ENCODE measurements around the gene HARBI1.

Gene HARBI1

GRCh38 chr11:46617134-46617971, at the start of gene HARBI1, which contains the start of gene ATG13:
Gene HARBI1, minus strand, starts transcription at chr11:46617227. Its CDS starts 990 bp downstream, at chr11:46616237.
Gene ATG13, plus strand, starts transcription at chr11:46617553. Its CDS starts 26,739 bp downstream, at chr11:46644292.
- peak; percentile 84 for DNase-seq (ENCODE audit: low read depth)

GRCh38 chr11:46666516-46666915, 49.5 kb upstream of the HARBI1 start:
- DNase-seq (ENCODE audit: low read depth), result no peak

GRCh38 chr11:46665356-46665755, 48.3 kb upstream of the HARBI1 start:
- DNase-seq (ENCODE audit: low read depth), result no peak

GRCh38 chr11:46664612-46665011, 47.6 kb upstream of the HARBI1 start:
- DNase-seq (ENCODE audit: low read depth), result no peak

GRCh38 chr11:46663277-46663940, 46.4 kb upstream of the HARBI1 start:
- no peak for DNase-seq (ENCODE audit: low read depth)

- no peak for DNase-seq (ENCODE audit: low read depth)
These were observed 45.3 kb upstream of the HARBI1 start for GRCh38 chr11:46662366-46662765.

- DNase-seq (ENCODE audit: low read depth), result no peak
These were observed 44.8 kb upstream of the HARBI1 start for GRCh38 chr11:46661836-46662235.

GRCh38 chr11:46659908-46660307, 42.9 kb upstream of the HARBI1 start:
- DNase-seq (ENCODE audit: low read depth), result no peak

GRCh38 chr11:46658259-46658658, 41.2 kb upstream of the HARBI1 start:
- DNase-seq (ENCODE audit: low read depth), result no peak

- no peak for DNase-seq (ENCODE audit: low read depth)
These were observed 40.2 kb upstream of the HARBI1 start for GRCh38 chr11:46657186-46657585.

GRCh38 chr11:46655631-46656030, 38.6 kb upstream of the HARBI1 start:
- no peak for DNase-seq (ENCODE audit: low read depth)

- DNase-seq (ENCODE audit: low read depth), result no peak
These were observed 32.2 kb upstream of the HARBI1 start for GRCh38 chr11:46649180-46649738.

- no peak for DNase-seq (ENCODE audit: low read depth)
These were observed 27.0 kb upstream of the HARBI1 start for GRCh38 chr11:46643986-46644385.

- no peak for DNase-seq (ENCODE audit: low read depth)
These were observed 26.5 kb upstream of the HARBI1 start for GRCh38 chr11:46643531-46643930.

GRCh38 chr11:46642627-46643335, 25.8 kb upstream of the HARBI1 start:
- DNase-seq (ENCODE audit: low read depth), result no peak

GRCh38 chr11:46641639-46642038, 24.6 kb upstream of the HARBI1 start:
- DNase-seq (ENCODE audit: low read depth), result no peak

- no peak for DNase-seq (ENCODE audit: low read depth)
These were observed 23.2 kb upstream of the HARBI1 start for GRCh38 chr11:46640036-46640788.

- DNase-seq (ENCODE audit: low read depth), result no peak
These were observed 22.3 kb upstream of the HARBI1 start for GRCh38 chr11:46639197-46639839.

GRCh38 chr11:46637546-46637945, 20.5 kb upstream of the HARBI1 start:
- no peak for DNase-seq (ENCODE audit: low read depth)

- no peak for DNase-seq (ENCODE audit: low read depth)
These were observed 18.6 kb upstream of the HARBI1 start for GRCh38 chr11:46635557-46636139.
